HFFc6 (cell line): ENCODE data around the gene TBL3. TPM values are rescaled to one million over a fixed set of nuclear protein-coding genes. Genes with fewer than 3 reads are reported as not detected.

Experiments
- DNase-seq: peaks from one replicate; pipeline ENCODE4 v3.0.0-alpha.2; 2018
- H3K27ac Mint-ChIP-seq: 2 replicates; pipeline ENCODE4 v1.8.0; 2020; ENCODE audit warnings: mild to moderate bottlenecking, mixed read lengths
- H3K27me3 Mint-ChIP-seq: 2 replicates; pipeline ENCODE4 v1.8.0; 2021; ENCODE audit warnings: mild to moderate bottlenecking, moderate library complexity, mixed read lengths; ENCODE audit not compliant: insufficient read depth
- H3K36me3 Mint-ChIP-seq: 2 replicates; pipeline ENCODE4 v1.8.0; 2021; ENCODE audit warnings: low read depth, mixed read lengths
- H3K4me1 Mint-ChIP-seq: 2 replicates; pipeline ENCODE4 v1.8.0; 2020; ENCODE audit warnings: low read depth, mixed read lengths
- H3K4me3 Mint-ChIP-seq: 2 replicates; pipeline ENCODE4 v1.8.0; 2020; ENCODE audit warnings: mild to moderate bottlenecking, moderate library complexity, mixed read lengths
- H3K9me3 Mint-ChIP-seq: 2 replicates; pipeline ENCODE4 v1.8.0; 2020; ENCODE audit warnings: mild to moderate bottlenecking, mixed read lengths
- CTCF ChIP-seq: fragments of 200-600 bp; sonication (generic); IDR thresholded peaks from 2 replicates; pipeline ENCODE4 v1.5.0; 2021; ENCODE audit warnings: antibody characterized with exemption, mild to moderate bottlenecking
- total RNA-seq, 6 experiments: library from RNA; stranded (reverse); fragmentation: NEBNext Ultra II Directional; extraction: Animal tissue kit (Norgen Biotek cat#: 25700); gene quantifications; 2 replicates in 1 of 6; 3 replicates in 5 of 6; pipeline ENCODE4 v1.2.3, GENCODE V29; 2021

TBL3 gene
- total RNA-seq, 6 experiments from 2014 or later: 42.4 to 47.3 (median 44.1) TPM

- no peaks in the 10 kb centered on the region; the same call in 1 of the 2 replicates for H3K27me3 Mint-ChIP-seq
- DNase-seq: no peak
- H3K9me3 Mint-ChIP-seq: no peaks in the 10 kb centered on the region
- H3K4me3 Mint-ChIP-seq: no peak overlapping the region
- H3K36me3 Mint-ChIP-seq: peaks cover 7% of the 10 kb centered on the region
- H3K27ac Mint-ChIP-seq: no peak overlapping the region
- no peak for TF ChIP-seq CTCF
- peaks cover 16% of the 10 kb centered on the region for H3K4me1 Mint-ChIP-seq
These were observed 2.6 kb downstream of the TBL3 start for GRCh38 chr16:1974157-1975070.

DNA sequence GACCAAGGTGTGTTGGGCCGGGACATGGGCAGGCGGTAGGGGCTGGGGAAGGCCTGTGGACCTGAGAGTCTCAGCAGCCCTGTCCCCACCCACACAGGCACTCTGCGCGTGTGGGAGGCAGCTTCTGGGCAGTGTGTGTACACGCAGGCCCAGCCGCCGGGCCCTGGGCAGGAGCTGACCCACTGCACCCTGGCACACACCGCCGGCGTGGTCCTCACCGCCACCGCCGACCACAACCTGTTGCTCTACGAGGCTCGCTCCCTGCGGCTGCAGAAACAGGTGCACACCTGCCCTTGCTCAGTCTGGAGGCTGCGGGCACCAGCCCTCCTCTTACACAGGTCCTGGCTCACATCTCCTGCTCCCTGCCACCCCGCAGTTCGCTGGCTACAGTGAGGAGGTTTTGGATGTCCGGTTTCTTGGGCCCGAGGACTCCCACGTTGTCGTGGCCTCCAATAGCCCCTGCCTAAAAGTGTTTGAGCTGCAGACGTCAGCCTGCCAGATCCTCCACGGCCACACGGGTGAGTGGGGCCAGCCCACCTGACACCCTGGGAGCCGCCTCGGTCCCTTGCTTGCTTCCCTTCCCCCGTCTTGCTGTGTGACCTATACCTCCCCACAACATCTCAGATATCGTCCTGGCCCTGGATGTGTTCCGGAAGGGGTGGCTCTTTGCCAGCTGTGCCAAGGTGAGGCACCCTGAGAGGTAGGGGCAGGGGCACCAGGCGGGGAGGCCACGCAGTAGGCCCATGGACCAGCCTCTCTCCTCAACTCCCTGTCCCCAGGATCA, 3.8 kb downstream of the TBL3 start:
- no peaks in the 10 kb centered on the region for H3K9me3 Mint-ChIP-seq
- peaks cover 7% of the 10 kb centered on the region for H3K36me3 Mint-ChIP-seq
- no peak for DNase-seq
- no peak overlapping the region for H3K27ac Mint-ChIP-seq
- H3K4me3 Mint-ChIP-seq: no peak overlapping the region
- H3K4me1 Mint-ChIP-seq: peaks cover 16% of the 10 kb centered on the region
- TF ChIP-seq CTCF: no peak
- no peaks in the 10 kb centered on the region; the same call in 1 of the 2 replicates for H3K27me3 Mint-ChIP-seq

DNA sequence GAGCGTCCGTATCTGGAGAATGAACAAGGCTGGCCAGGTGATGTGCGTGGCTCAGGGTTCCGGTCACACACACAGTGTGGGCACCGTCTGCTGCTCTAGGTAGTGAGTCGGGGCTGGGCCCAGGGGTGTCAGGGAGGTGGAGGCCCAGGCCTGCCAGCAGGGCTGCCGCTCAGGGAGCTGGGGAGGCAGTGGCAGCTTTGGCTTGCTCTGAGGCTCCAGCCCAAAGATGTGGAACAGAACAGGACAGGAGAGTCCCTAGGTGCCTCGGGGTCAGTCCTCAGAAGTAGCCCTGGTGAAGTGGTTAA, 4.3 kb downstream of the TBL3 start:
- no peak for TF ChIP-seq CTCF
- no peak overlapping the region for H3K4me3 Mint-ChIP-seq

GRCh38 chr16:1976951-1977874, 5.4 kb downstream of the TBL3 start:
- H3K4me3 Mint-ChIP-seq: no peak overlapping the region
- no peaks in the 10 kb centered on the region for H3K36me3 Mint-ChIP-seq
- no peaks in the 10 kb centered on the region for H3K9me3 Mint-ChIP-seq
- DNase-seq: no peak
- peaks cover 6% of the 10 kb centered on the region; the same call in 1 of the 2 replicates for H3K27me3 Mint-ChIP-seq
- TF ChIP-seq CTCF: no peak
- no peak overlapping the region for H3K27ac Mint-ChIP-seq
- peaks cover 7% of the 10 kb centered on the region for H3K4me1 Mint-ChIP-seq

More for the DNA sequence above, 4.3 kb downstream of the TBL3 start:
- peaks cover 3% of the 10 kb centered on the region for H3K27me3 Mint-ChIP-seq
- H3K4me1 Mint-ChIP-seq: peaks cover 13% of the 10 kb centered on the region
- H3K27ac Mint-ChIP-seq: no peak overlapping the region
- no peaks in the 10 kb centered on the region for H3K9me3 Mint-ChIP-seq
- H3K36me3 Mint-ChIP-seq: peaks cover 6% of the 10 kb centered on the region
- no peak for DNase-seq

DNA sequence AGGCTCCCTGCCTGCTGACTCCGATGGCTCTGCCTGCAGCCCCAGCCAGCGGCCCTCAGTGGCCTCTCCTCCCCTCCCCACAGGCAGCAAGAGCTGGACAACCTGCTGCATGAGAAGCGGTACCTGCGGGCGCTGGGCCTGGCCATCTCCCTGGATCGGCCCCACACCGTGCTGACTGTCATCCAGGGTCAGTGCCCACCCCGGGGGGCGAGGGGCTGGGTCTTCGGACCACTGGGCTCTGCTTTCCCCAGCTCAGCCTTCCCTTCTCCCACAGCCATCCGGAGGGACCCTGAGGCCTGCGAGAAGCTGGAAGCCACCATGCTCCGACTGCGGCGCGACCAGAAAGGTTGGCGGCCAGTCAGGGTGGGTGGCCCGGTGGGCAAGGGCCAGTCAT, 6.0 kb downstream of the TBL3 start:
- Mint-ChIP-seq H3K4me1 (peaks cover 4% of the 10 kb centered on the region), H3K27ac (no peak overlapping the region), H3K36me3 (no peaks in the 10 kb centered on the region), H3K4me3 (no peak overlapping the region), H3K9me3 (no peaks in the 10 kb centered on the region), H3K27me3 (peaks cover 8% of the 10 kb centered on the region)
- TF ChIP-seq CTCF: no peak
- no peak for DNase-seq
